H9 (cell line): ENCODE results near the gene EOMES. TPM values are rescaled to one million over a fixed set of nuclear protein-coding genes. Genes with fewer than 3 reads are reported as not detected.

ENCODE experiments used
- DNase-seq: peaks from one replicate; pipeline ENCODE4 v3.0.0-alpha.2; 2017
- H2AFZ ChIP-seq: one replicate; pipeline ENCODE4 v1.6.1; 2013; ENCODE audit warnings: mild to moderate bottlenecking, low read length, control low read depth, moderate library complexity
- H2AK5ac ChIP-seq: 2 replicates; pipeline ENCODE4 v1.6.1; 2013; ENCODE audit warnings: low read length, control low read depth, mixed read lengths; ENCODE audit not compliant: insufficient read length
- H2BK120ac ChIP-seq: one replicate; pipeline ENCODE4 v1.6.1; 2013; ENCODE audit warnings: low read depth, mild to moderate bottlenecking, low read length, control low read depth, inconsistent platforms; ENCODE audit not compliant: poor library complexity, severe bottlenecking
- H2BK12ac ChIP-seq: 2 replicates; pipeline ENCODE4 v1.6.1; 2013; ENCODE audit warnings: low read length, control low read depth, mixed read lengths, low read depth; ENCODE audit not compliant: insufficient read length
- H2BK15ac ChIP-seq: 2 replicates; pipeline ENCODE4 v1.6.1; 2013; ENCODE audit warnings: low read depth, low read length, control low read depth
- H2BK20ac ChIP-seq: one replicate; pipeline ENCODE4 v1.6.1; 2013; ENCODE audit warnings: low read depth, mild to moderate bottlenecking, low read length, control low read depth, inconsistent platforms; ENCODE audit not compliant: poor library complexity, severe bottlenecking
- H2BK5ac ChIP-seq: 2 replicates; pipeline ENCODE4 v1.6.1; 2013; ENCODE audit warnings: low read length, control low read depth, mixed read lengths; ENCODE audit not compliant: insufficient read length
- H3K14ac ChIP-seq: 2 replicates; pipeline ENCODE4 v1.6.1; 2013; ENCODE audit warnings: low read length, control low read depth; ENCODE audit not compliant: insufficient read depth
- H3K18ac ChIP-seq: 2 replicates; pipeline ENCODE4 v1.6.1; 2013; ENCODE audit warnings: low read depth, mild to moderate bottlenecking, mixed read lengths, low read length, control low read depth; ENCODE audit not compliant: insufficient read length
- H3K23ac ChIP-seq: 2 replicates; pipeline ENCODE4 v1.6.1; 2013; ENCODE audit warnings: low read length, control low read depth, mixed read lengths, low read depth; ENCODE audit not compliant: insufficient read length
- H3K23me2 ChIP-seq: 2 replicates; pipeline ENCODE4 v1.6.1; 2013; ENCODE audit warnings: low read depth, mild to moderate bottlenecking, mixed read lengths, low read length, control low read depth; ENCODE audit not compliant: insufficient read length, poor library complexity, severe bottlenecking
- H3K27ac ChIP-seq: 2 replicates; pipeline ENCODE4 v1.5.1; 2013; ENCODE audit warnings: low read length, control low read depth, mixed read lengths, low read depth; ENCODE audit not compliant: insufficient read length
- H3K27me3 ChIP-seq: 2 replicates; pipeline ENCODE4 v1.6.1; 2013; ENCODE audit warnings: low read length, control low read depth, inconsistent platforms; ENCODE audit not compliant: insufficient read depth
- H3K4ac ChIP-seq: 2 replicates; pipeline ENCODE4 v1.6.1; 2013; ENCODE audit warnings: low read depth, mild to moderate bottlenecking, control low read depth, inconsistent platforms, low read length, moderate library complexity
- H3K4me1 ChIP-seq: 2 replicates; pipeline ENCODE4 v1.6.1; 2013; ENCODE audit warnings: low read length, control low read depth, inconsistent platforms; ENCODE audit not compliant: insufficient read depth
- H3K4me2 ChIP-seq: 2 replicates; pipeline ENCODE4 v1.6.1; 2013; ENCODE audit warnings: low read length, control low read depth, mixed read lengths; ENCODE audit not compliant: insufficient read length, insufficient read depth
- H3K56ac ChIP-seq: 2 replicates; pipeline ENCODE4 v1.6.1; 2013; ENCODE audit warnings: low read depth, mild to moderate bottlenecking, mixed read lengths, low read length, control low read depth; ENCODE audit not compliant: insufficient read length
- H3K79me1 ChIP-seq: 2 replicates; pipeline ENCODE4 v1.6.1; 2013; ENCODE audit warnings: low read depth, mild to moderate bottlenecking, moderate library complexity, low read length, control low read depth, inconsistent platforms; ENCODE audit not compliant: insufficient read depth, poor library complexity, severe bottlenecking
- H3K79me2 ChIP-seq: 2 replicates; pipeline ENCODE4 v1.6.1; 2013; ENCODE audit warnings: low read length, control low read depth, inconsistent platforms; ENCODE audit not compliant: insufficient read depth
- H3K9ac ChIP-seq: 2 replicates; pipeline ENCODE4 v1.6.1; 2013; ENCODE audit warnings: low read length, control low read depth, mixed read lengths; ENCODE audit not compliant: insufficient read length; ENCODE audit errors: extremely low read depth
- H3K9me3 ChIP-seq: one replicate; pipeline ENCODE4 v1.6.1; 2013; ENCODE audit warnings: low read depth, low read length, inconsistent platforms; ENCODE audit not compliant: control insufficient read depth
- H3T11ph ChIP-seq: one replicate; pipeline ENCODE4 v1.6.1; 2013; ENCODE audit warnings: mild to moderate bottlenecking, low read length, control low read depth, inconsistent platforms
- H4K20me1 ChIP-seq: one replicate; pipeline ENCODE4 v1.6.1; 2013; ENCODE audit not compliant: control insufficient read depth, insufficient read length, insufficient read depth
- H4K5ac ChIP-seq: 2 replicates; pipeline ENCODE4 v1.6.1; 2013; ENCODE audit warnings: low read depth, mild to moderate bottlenecking, mixed read lengths, low read length, control low read depth; ENCODE audit not compliant: insufficient read length
- H4K8ac ChIP-seq: replicated peaks from 2 replicates; pipeline ENCODE4 v1.6.1; 2013; ENCODE audit warnings: low read length, control low read depth, mixed read lengths, low read depth; ENCODE audit not compliant: insufficient read length
- H4K91ac ChIP-seq: 2 replicates; pipeline ENCODE4 v1.6.1; 2013; ENCODE audit warnings: low read depth, mild to moderate bottlenecking, moderate library complexity, mixed read lengths, low read length, control low read depth; ENCODE audit not compliant: insufficient read length
- H3K27ac Mint-ChIP-seq, 3 experiments: 2 replicates in 2 of 3; 3 replicates in 1 of 3; pipeline ENCODE4 v1.8.0; 2020 to 2021; ENCODE audit warnings: mixed read lengths in 3 of 3, mild to moderate bottlenecking in 1 of 3, moderate library complexity in 1 of 3
- H3K27me3 Mint-ChIP-seq: 2 replicates; pipeline ENCODE4 v1.8.0; 2021; ENCODE audit warnings: low read depth, mild to moderate bottlenecking, moderate library complexity, mixed read lengths
- H3K36me3 Mint-ChIP-seq, 3 experiments: 2 replicates in 2 of 3; 3 replicates in 1 of 3; pipeline ENCODE4 v1.8.0; 2020 to 2021; ENCODE audit warnings: low read depth in 3 of 3, mixed read lengths in 3 of 3; ENCODE audit not compliant: insufficient read depth in 1 of 3
- H3K4me1 Mint-ChIP-seq, 2 experiments: 2 replicates each; pipeline ENCODE4 v1.8.0; 2020; ENCODE audit warnings: mixed read lengths in 2 of 2
- H3K4me3 Mint-ChIP-seq, 2 experiments: 2 replicates in 1 of 2; 3 replicates in 1 of 2; pipeline ENCODE4 v1.8.0; 2020 to 2021; ENCODE audit warnings: mild to moderate bottlenecking in 2 of 2, mixed read lengths in 2 of 2, moderate library complexity in 1 of 2
- H3K9me3 Mint-ChIP-seq, 2 experiments: 2 replicates in 1 of 2; 3 replicates in 1 of 2; pipeline ENCODE4 v1.8.0; 2020; ENCODE audit warnings: mild to moderate bottlenecking in 2 of 2, mixed read lengths in 2 of 2, moderate library complexity in 1 of 2
- WGBS: extraction: QIAGEN DNeasy Blood & Tissue Kit; methylation state at CpG from one replicate; pipeline ENCODE4 v1.1.7; 2013; ENCODE audit warnings: missing lambda C conversion rate, low lambda C conversion rate, mixed read lengths; ENCODE audit not compliant: insufficient read length; ENCODE audit errors: extremely low coverage; 5-methylcytosine and 5-hydroxymethylcytosine counted together
- total RNA-seq: library from RNA; stranded (reverse); gene quantifications from 2 replicates; pipeline ENCODE4 v1.2.1, GENCODE V29; 2021
- TF ChIP-seq, protein P1 (sequence below): fragments of 200-600 bp; sonication (generic); conservative IDR thresholded peaks from 3 replicates; pipeline ENCODE4 v1.8.0; 2021; ENCODE audit warnings: antibody characterized with exemption, mild to moderate bottlenecking

EOMES gene
- total RNA-seq, 1 experiment from 2014 or later, result 1.7 TPM

DNA sequence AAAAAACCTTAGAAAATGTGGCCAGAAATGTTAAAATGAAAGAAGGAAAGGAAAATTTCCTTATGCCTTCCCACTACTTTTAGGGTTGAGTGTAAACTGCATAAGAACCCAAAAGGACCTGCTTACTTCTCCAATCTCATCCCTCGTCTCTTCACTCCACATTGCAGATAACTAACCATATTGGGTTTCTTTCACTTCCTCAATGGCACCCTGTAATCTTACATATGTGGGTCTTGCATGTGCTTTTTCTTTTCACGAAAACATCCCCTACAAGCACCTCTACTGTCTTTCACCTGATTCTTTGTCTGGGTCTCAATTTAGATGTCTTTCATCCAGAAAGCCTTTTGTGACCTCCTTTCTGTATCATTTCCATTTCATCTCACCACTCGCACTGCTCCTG is 23.1 kb downstream of the EOMES start:
- Histone ChIP-seq H4K5ac (no peak overlapping the region), H2AK5ac (no peak overlapping the region), H3K4me1 (no peaks in the 10 kb centered on the region), H3K23me2 (no peaks in the 10 kb centered on the region), H3K56ac (no peak overlapping the region), H3K18ac (no peak overlapping the region), H4K91ac (no peak overlapping the region), H2BK12ac (no peak overlapping the region), H3K79me2 (no peaks in the 10 kb centered on the region), H3K4ac (no peak overlapping the region), H3K4me2 (no peak overlapping the region), H4K20me1 (no peaks in the 10 kb centered on the region), H2BK120ac (no peak overlapping the region), H2BK5ac (no peak overlapping the region), H3K9me3 (no peaks in the 10 kb centered on the region), H3K14ac (no peak overlapping the region), H3K27me3 (no peaks in the 10 kb centered on the region), H3T11ph (no peak overlapping the region), H2BK20ac (no peak overlapping the region), H4K8ac (no peak overlapping the region), H3K27ac (no peak overlapping the region), H3K23ac (no peak overlapping the region), H3K9ac (no peak overlapping the region), H3K79me1 (no peaks in the 10 kb centered on the region), H2BK15ac (no peak overlapping the region), H2AFZ (no peak overlapping the region)
- Mint-ChIP-seq H3K9me3 (peaks cover 0 to 4% of the 10 kb centered on the region in 2 experiments; a peak in 1 of 5 replicates), H3K27me3 (no peaks in the 10 kb centered on the region), H3K36me3 (no peaks in the 10 kb centered on the region), H3K4me3 (no peak overlapping the region), H3K4me1 (no peaks in the 10 kb centered on the region), H3K27ac (no peak overlapping the region)
- TF ChIP-seq, protein P1, sequence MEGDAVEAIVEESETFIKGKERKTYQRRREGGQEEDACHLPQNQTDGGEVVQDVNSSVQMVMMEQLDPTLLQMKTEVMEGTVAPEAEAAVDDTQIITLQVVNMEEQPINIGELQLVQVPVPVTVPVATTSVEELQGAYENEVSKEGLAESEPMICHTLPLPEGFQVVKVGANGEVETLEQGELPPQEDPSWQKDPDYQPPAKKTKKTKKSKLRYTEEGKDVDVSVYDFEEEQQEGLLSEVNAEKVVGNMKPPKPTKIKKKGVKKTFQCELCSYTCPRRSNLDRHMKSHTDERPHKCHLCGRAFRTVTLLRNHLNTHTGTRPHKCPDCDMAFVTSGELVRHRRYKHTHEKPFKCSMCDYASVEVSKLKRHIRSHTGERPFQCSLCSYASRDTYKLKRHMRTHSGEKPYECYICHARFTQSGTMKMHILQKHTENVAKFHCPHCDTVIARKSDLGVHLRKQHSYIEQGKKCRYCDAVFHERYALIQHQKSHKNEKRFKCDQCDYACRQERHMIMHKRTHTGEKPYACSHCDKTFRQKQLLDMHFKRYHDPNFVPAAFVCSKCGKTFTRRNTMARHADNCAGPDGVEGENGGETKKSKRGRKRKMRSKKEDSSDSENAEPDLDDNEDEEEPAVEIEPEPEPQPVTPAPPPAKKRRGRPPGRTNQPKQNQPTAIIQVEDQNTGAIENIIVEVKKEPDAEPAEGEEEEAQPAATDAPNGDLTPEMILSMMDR, result no peak
- no peak for DNase-seq
- WGBS, result 100% methylated on average over 1 of the region's 3 CpGs
